HFFc6 (cell line): Measurements from ENCODE around the gene PXK. TPM values are rescaled to one million over a fixed set of nuclear protein-coding genes. Genes with fewer than 3 reads are reported as not detected.
A peak's percentile ranks its signal among the peaks of the same experiment; 100 is the strongest.
"Not testable (repeated sequence)": the region's sequence is repeated elsewhere in the genome, so short reads cannot be mapped to it uniquely, and the experiment has no call there.

Experiments
- DNase-seq: peaks from one replicate; pipeline ENCODE4 v3.0.0-alpha.2; 2018
- H3K27ac Mint-ChIP-seq: 2 replicates; pipeline ENCODE4 v1.8.0; 2020; ENCODE audit warnings: mild to moderate bottlenecking, mixed read lengths
- H3K27me3 Mint-ChIP-seq: 2 replicates; pipeline ENCODE4 v1.8.0; 2021; ENCODE audit warnings: mild to moderate bottlenecking, moderate library complexity, mixed read lengths; ENCODE audit not compliant: insufficient read depth
- H3K36me3 Mint-ChIP-seq: 2 replicates; pipeline ENCODE4 v1.8.0; 2021; ENCODE audit warnings: low read depth, mixed read lengths
- H3K4me1 Mint-ChIP-seq: 2 replicates; pipeline ENCODE4 v1.8.0; 2020; ENCODE audit warnings: low read depth, mixed read lengths
- H3K4me3 Mint-ChIP-seq: 2 replicates; pipeline ENCODE4 v1.8.0; 2020; ENCODE audit warnings: mild to moderate bottlenecking, moderate library complexity, mixed read lengths
- H3K9me3 Mint-ChIP-seq: 2 replicates; pipeline ENCODE4 v1.8.0; 2020; ENCODE audit warnings: mild to moderate bottlenecking, mixed read lengths
- CTCF ChIP-seq: fragments of 200-600 bp; sonication (generic); IDR thresholded peaks from 2 replicates; pipeline ENCODE4 v1.5.0; 2021; ENCODE audit warnings: antibody characterized with exemption, mild to moderate bottlenecking
- total RNA-seq, 6 experiments: library from RNA; stranded (reverse); fragmentation: NEBNext Ultra II Directional; extraction: Animal tissue kit (Norgen Biotek cat#: 25700); gene quantifications; 2 replicates in 1 of 6; 3 replicates in 5 of 6; pipeline ENCODE4 v1.2.3, GENCODE V29; 2021

PXK gene
- total RNA-seq, 6 experiments from 2014 or later = 16.3 to 25.1 (median 21.1) TPM

- H3K36me3 Mint-ChIP-seq = peaks cover 18% of the 10 kb centered on the region
- no peaks in the 10 kb centered on the region for H3K9me3 Mint-ChIP-seq
- peak; percentile 79 for DNase-seq
- no peaks in the 10 kb centered on the region; the same call in none of the 2 replicates for H3K27me3 Mint-ChIP-seq
- peak within 1 kb of the TSS; percentile 91 for H3K4me3 Mint-ChIP-seq
- peaks cover 32% of the 10 kb centered on the region for H3K4me1 Mint-ChIP-seq
- H3K27ac Mint-ChIP-seq = peak within 1 kb of the TSS; percentile 79
- no peak for TF ChIP-seq CTCF
These were observed 100.9 kb downstream of the PXK start, which contains the start of gene PDHB for GRCh38 chr3:58433400-58434167. TSS of gene PDHB (minus strand) at chr3:58433832. CDS start at chr3:58433809, 23 bp downstream.

- Mint-ChIP-seq H3K27ac (peak overlapping the region; percentile 63), H3K27me3 (no peaks in the 10 kb centered on the region; the same call in none of the 2 replicates), H3K9me3 (no peaks in the 10 kb centered on the region), H3K36me3 (peaks cover 13% of the 10 kb centered on the region), H3K4me1 (peaks cover 32% of the 10 kb centered on the region), H3K4me3 (peak overlapping the region; percentile 76)
- no peak for DNase-seq
- TF ChIP-seq CTCF = no peak
These were observed 101.4 kb downstream of the PXK start for GRCh38 chr3:58434168-58434504.

- peak overlapping the region; percentile 76 for H3K4me3 Mint-ChIP-seq
- peaks cover 32% of the 10 kb centered on the region for H3K4me1 Mint-ChIP-seq
- peaks cover 13% of the 10 kb centered on the region for H3K36me3 Mint-ChIP-seq
- H3K27me3 Mint-ChIP-seq = no peaks in the 10 kb centered on the region; the same call in none of the 2 replicates
- H3K9me3 Mint-ChIP-seq = no peaks in the 10 kb centered on the region
- DNase-seq = no peak
- no peak for TF ChIP-seq CTCF
- H3K27ac Mint-ChIP-seq = peak overlapping the region; percentile 63
These were observed 101.8 kb downstream of the PXK start for GRCh38 chr3:58434511-58434910.

GRCh38 chr3:58434990-58435389 lies 102.3 kb downstream of the PXK start:
- Mint-ChIP-seq H3K27me3 (no peaks in the 10 kb centered on the region; the same call in none of the 2 replicates), H3K27ac (peak overlapping the region; percentile 63), H3K4me1 (peaks cover 34% of the 10 kb centered on the region), H3K4me3 (peak overlapping the region; percentile 63), H3K36me3 (peaks cover 13% of the 10 kb centered on the region), H3K9me3 (no peaks in the 10 kb centered on the region)
- peak; percentile 67 for DNase-seq
- no peak for TF ChIP-seq CTCF

- not testable (repeated sequence) for DNase-seq, H3K27me3 Mint-ChIP-seq, H3K27ac Mint-ChIP-seq, H3K36me3 Mint-ChIP-seq, H3K4me3 Mint-ChIP-seq, H3K9me3 Mint-ChIP-seq
- H3K4me1 Mint-ChIP-seq = peaks cover 36% of the 10 kb centered on the region
These were observed 104.6 kb downstream of the PXK start for GRCh38 chr3:58437276-58437675.

GRCh38 chr3:58440996-58441355 lies 108.3 kb downstream of the PXK start:
- H3K4me3 Mint-ChIP-seq, DNase-seq, H3K36me3 Mint-ChIP-seq, H3K9me3 Mint-ChIP-seq, H3K27ac Mint-ChIP-seq, H3K27me3 Mint-ChIP-seq: not testable (repeated sequence)
- peaks cover 14% of the 10 kb centered on the region for H3K4me1 Mint-ChIP-seq
